Pancreas (tissue), 8 donors: ENCODE data around the gene OR52L1. TPM values are rescaled to one million over a fixed set of nuclear protein-coding genes. Genes with fewer than 3 reads are reported as not detected.

Experiments used
- polyA plus RNA-seq, 2 donors: library from polyadenylated mRNA; stranded (reverse); fragments of 200-250 nt; gene quantifications; one replicate each; pipeline ENCODE4 v1.2.3, GENCODE V29; 2013
- total RNA-seq, 6 donors: library from RNA; stranded (reverse); fragmentation: NEBNext Ultra II Directional in 4 of 6; extraction: Animal tissue kit (Norgen Biotek cat#: 25700) in 4 of 6; gene quantifications; one replicate each; pipeline versions ENCODE4 v1.2.1 to v1.2.4, GENCODE V29; 2021 to 2023
- donor health status: healthy with polysubstance abuse.
- donor health status: DM: no; HTN: no; CAD: no; lungs with moderate emphysema.
- donor health status: DM: no; HTN: no; CAD: no.
- donor health status: Bipolar disorder and iron deficiency.
- donor health status: DM: yes; HTN: yes; CAD: no.
- donor health status: DM: no; HTN: no; CAD: no.
- donor health status: DM: no; HTN: no; CAD: no.
- donor health status: DM: yes; HTN: yes; CAD: no.

The OR52L1 gene
- total and polyA plus RNA-seq, 8 donors = not detected

Other genes starting within 250 kb of the OR52L1 start
- gene OR52N4, start 232.7 kb downstream of the OR52L1 start, total RNA-seq = not detected
- gene OR52N4, start 232.7 kb downstream of the OR52L1 start, polyA plus RNA-seq = under 1 TPM in 1 of 2 donors, not detected in 1; 0.07 TPM
- under 1 TPM in 1 of 6 donors, not detected in 5; 0.12 TPM for gene OR52N5, start 203.6 kb downstream of the OR52L1 start, total RNA-seq
- gene OR52N5, start 203.6 kb downstream of the OR52L1 start, polyA plus RNA-seq = not detected
- gene OR52N1, start 195.7 kb downstream of the OR52L1 start, total RNA-seq = under 1 TPM in 1 of 6 donors, not detected in 5; 0.09 TPM
- not detected for gene OR52N1, start 195.7 kb downstream of the OR52L1 start, polyA plus RNA-seq
- under 1 TPM in 2 of 6 donors, not detected in 4; 0.19 to 0.31 TPM for gene OR52N2, start 178.1 kb downstream of the OR52L1 start, total RNA-seq
- gene OR52N2, start 178.1 kb downstream of the OR52L1 start, polyA plus RNA-seq = not detected
- not detected for gene OR52E6, start 145.1 kb downstream of the OR52L1 start, total RNA-seq
- not detected for gene OR52E6, start 145.1 kb downstream of the OR52L1 start, polyA plus RNA-seq
- gene OR52E8, start 129.3 kb downstream of the OR52L1 start, total RNA-seq = not detected
- gene OR52E8, start 129.3 kb downstream of the OR52L1 start, polyA plus RNA-seq = not detected
- gene OR52E4, start 106.4 kb downstream of the OR52L1 start, total RNA-seq = not detected
- gene OR52E4, start 106.4 kb downstream of the OR52L1 start, polyA plus RNA-seq = not detected
- not detected for gene OR52E5, start 93.8 kb downstream of the OR52L1 start, total RNA-seq
- gene OR52E5, start 93.8 kb downstream of the OR52L1 start, polyA plus RNA-seq = not detected
- not detected for gene OR56A3, start 44.7 kb downstream of the OR52L1 start, total RNA-seq
- not detected for gene OR56A3, start 44.7 kb downstream of the OR52L1 start, polyA plus RNA-seq
- gene OR56A5, start 18.5 kb downstream of the OR52L1 start, total RNA-seq = not detected
- not detected for gene OR56A5, start 18.5 kb downstream of the OR52L1 start, polyA plus RNA-seq
- under 1 TPM in 1 of 6 donors, not detected in 5; 0.06 TPM for gene OR56A4, start 20.0 kb upstream of the OR52L1 start, total RNA-seq
- not detected for gene OR56A4, start 20.0 kb upstream of the OR52L1 start, polyA plus RNA-seq
- not detected for gene OR56A1, start 43.8 kb upstream of the OR52L1 start, total RNA-seq
- not detected for gene OR56A1, start 43.8 kb upstream of the OR52L1 start, polyA plus RNA-seq
- not detected for gene OR56B4, start 120.7 kb upstream of the OR52L1 start, total RNA-seq
- not detected for gene OR56B4, start 120.7 kb upstream of the OR52L1 start, polyA plus RNA-seq
- not detected for gene OR52B2, start 183.3 kb upstream of the OR52L1 start, total RNA-seq
- gene OR52B2, start 183.3 kb upstream of the OR52L1 start, polyA plus RNA-seq = not detected
- gene OR52W1, start 212.2 kb upstream of the OR52L1 start, total RNA-seq = not detected
- not detected for gene OR52W1, start 212.2 kb upstream of the OR52L1 start, polyA plus RNA-seq
- not detected for gene C11orf42, start 218.6 kb upstream of the OR52L1 start, total RNA-seq
- not detected for gene C11orf42, start 218.6 kb upstream of the OR52L1 start, polyA plus RNA-seq
- gene FHIP1B, start 247.7 kb upstream of the OR52L1 start, total RNA-seq = 10 to 100 TPM; 13.0 to 28.1 (median 18.4) TPM
- 10 to 100 TPM; 74.3 to 82.9 TPM for gene FHIP1B, start 247.7 kb upstream of the OR52L1 start, polyA plus RNA-seq